PC-9 (cell line): ENCODE results near the gene PGP.

Experiments
- EZH2 ChIP-seq: fragments of 200-600 bp; sonication (generic); IDR thresholded peaks from 2 replicates; pipeline ENCODE4 v1.8.0; 2017; ENCODE audit warnings: antibody characterized with exemption, low read depth
- TF ChIP-seq, protein P1 (sequence below): fragments of 200-600 bp; sonication (generic); conservative IDR thresholded peaks from 2 replicates; pipeline ENCODE4 v1.6.1; 2017; ENCODE audit warnings: mixed run types, antibody characterized with exemption, mild to moderate bottlenecking, moderate library complexity

DNA sequence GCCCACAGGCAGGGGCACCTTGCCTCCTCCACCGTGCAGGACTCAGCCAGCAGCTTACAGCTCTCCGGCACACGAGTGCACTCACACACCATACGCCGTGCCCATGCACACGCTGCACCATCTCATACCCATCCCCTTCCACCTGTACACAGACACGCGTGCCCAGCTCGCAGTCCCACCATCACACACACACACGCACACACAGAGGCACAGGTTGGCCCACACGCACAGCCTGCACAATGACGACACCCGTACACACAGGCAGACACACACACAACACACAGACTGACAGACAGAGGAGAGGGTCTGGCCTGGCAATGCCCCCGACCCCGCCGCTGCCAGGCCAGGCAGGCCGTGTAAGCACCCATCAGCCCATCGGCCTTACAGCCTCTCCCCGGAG lies 30.3 kb downstream of the PGP start:
- TF ChIP-seq, protein P1, sequence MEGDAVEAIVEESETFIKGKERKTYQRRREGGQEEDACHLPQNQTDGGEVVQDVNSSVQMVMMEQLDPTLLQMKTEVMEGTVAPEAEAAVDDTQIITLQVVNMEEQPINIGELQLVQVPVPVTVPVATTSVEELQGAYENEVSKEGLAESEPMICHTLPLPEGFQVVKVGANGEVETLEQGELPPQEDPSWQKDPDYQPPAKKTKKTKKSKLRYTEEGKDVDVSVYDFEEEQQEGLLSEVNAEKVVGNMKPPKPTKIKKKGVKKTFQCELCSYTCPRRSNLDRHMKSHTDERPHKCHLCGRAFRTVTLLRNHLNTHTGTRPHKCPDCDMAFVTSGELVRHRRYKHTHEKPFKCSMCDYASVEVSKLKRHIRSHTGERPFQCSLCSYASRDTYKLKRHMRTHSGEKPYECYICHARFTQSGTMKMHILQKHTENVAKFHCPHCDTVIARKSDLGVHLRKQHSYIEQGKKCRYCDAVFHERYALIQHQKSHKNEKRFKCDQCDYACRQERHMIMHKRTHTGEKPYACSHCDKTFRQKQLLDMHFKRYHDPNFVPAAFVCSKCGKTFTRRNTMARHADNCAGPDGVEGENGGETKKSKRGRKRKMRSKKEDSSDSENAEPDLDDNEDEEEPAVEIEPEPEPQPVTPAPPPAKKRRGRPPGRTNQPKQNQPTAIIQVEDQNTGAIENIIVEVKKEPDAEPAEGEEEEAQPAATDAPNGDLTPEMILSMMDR, result no peak
- TF ChIP-seq EZH2, result no peak
